Chondrocyte (in vitro differentiated cells): Measurements from ENCODE around the gene HOXB2. TPM values are rescaled to one million over a fixed set of nuclear protein-coding genes. Genes with fewer than 3 reads are reported as not detected.

Experiments
- DNase-seq: peaks from one replicate; pipeline ENCODE4 v3.0.0; 2021; ENCODE audit warnings: mixed read lengths, low spot score
- H3K27ac Mint-ChIP-seq: one replicate; pipeline ENCODE4 v1.8.0; 2021; ENCODE audit warnings: mild to moderate bottlenecking, moderate library complexity, mixed read lengths; ENCODE audit not compliant: unreplicated experiment
- H3K27me3 Mint-ChIP-seq: 2 replicates; pipeline ENCODE4 v1.8.0; 2021; ENCODE audit warnings: low read depth, mixed read lengths
- H3K36me3 Mint-ChIP-seq: 2 replicates; pipeline ENCODE4 v1.8.0; 2021; ENCODE audit warnings: low read depth, mixed read lengths
- H3K4me1 Mint-ChIP-seq: 2 replicates; pipeline ENCODE4 v1.8.0; 2021; ENCODE audit warnings: low read depth, mild to moderate bottlenecking, mixed read lengths
- H3K4me3 Mint-ChIP-seq: one replicate; pipeline ENCODE4 v1.8.0; 2021; ENCODE audit warnings: mild to moderate bottlenecking, moderate library complexity, mixed read lengths; ENCODE audit not compliant: unreplicated experiment
- H3K9me3 Mint-ChIP-seq: 2 replicates; pipeline ENCODE4 v1.8.0; 2021; ENCODE audit warnings: low read depth, mixed read lengths
- total RNA-seq: library from RNA; stranded (reverse); gene quantifications from 3 replicates; pipeline ENCODE4 v1.2.1, GENCODE V29; 2021
- TF ChIP-seq, protein P1 (sequence below): fragments of 200-600 bp; sonication (generic); IDR thresholded peaks from 2 replicates; pipeline ENCODE4 v1.5.0; 2021; ENCODE audit warnings: antibody characterized with exemption, mild to moderate bottlenecking, moderate library complexity

HOXB2 gene
- total RNA-seq, 1 donor from 2014 or later: 0.72 TPM

DNA sequence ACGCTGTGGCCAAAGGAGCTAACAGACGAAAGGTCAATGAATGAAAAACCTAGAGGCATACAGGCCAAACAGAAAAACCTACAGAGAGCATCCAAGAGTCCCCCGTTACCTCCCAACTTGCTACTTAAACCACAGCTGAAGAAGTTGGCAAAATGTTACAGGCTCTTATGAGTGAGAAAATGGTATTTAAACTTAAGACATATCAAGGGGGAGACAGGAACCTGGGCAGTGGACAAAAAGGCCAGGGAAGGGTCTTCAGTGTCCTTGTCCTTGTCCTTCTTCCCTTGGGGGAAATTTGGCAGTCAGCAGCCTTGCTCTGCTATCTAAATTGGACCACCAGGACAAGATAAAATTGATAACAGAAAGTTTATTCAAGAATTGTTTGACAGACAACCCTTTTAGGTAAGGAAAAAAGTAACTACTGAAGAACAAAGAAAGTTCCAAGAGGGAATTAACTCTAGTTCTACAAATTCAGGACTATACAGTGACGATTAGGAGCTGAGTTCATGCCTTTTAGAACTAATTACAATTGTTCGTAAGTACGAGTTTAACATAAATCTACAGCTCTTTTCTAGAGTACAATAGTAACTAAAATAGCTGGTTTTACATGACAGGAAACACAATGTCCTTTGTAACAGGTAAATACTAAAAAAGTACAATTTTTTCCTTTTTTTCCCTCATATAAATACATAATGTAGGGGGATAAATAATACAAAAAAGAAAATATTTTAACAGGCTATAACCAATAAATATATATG is 3.8 kb upstream of the HOXB2 start:
- H3K4me3 Mint-ChIP-seq: no peak overlapping the region
- no peak for DNase-seq
- no peaks in the 10 kb centered on the region for H3K9me3 Mint-ChIP-seq
- H3K36me3 Mint-ChIP-seq: peaks cover 2% of the 10 kb centered on the region
- TF ChIP-seq, protein P1, sequence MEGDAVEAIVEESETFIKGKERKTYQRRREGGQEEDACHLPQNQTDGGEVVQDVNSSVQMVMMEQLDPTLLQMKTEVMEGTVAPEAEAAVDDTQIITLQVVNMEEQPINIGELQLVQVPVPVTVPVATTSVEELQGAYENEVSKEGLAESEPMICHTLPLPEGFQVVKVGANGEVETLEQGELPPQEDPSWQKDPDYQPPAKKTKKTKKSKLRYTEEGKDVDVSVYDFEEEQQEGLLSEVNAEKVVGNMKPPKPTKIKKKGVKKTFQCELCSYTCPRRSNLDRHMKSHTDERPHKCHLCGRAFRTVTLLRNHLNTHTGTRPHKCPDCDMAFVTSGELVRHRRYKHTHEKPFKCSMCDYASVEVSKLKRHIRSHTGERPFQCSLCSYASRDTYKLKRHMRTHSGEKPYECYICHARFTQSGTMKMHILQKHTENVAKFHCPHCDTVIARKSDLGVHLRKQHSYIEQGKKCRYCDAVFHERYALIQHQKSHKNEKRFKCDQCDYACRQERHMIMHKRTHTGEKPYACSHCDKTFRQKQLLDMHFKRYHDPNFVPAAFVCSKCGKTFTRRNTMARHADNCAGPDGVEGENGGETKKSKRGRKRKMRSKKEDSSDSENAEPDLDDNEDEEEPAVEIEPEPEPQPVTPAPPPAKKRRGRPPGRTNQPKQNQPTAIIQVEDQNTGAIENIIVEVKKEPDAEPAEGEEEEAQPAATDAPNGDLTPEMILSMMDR: no peak
- peaks cover 3% of the 10 kb centered on the region for H3K4me1 Mint-ChIP-seq
- H3K27me3 Mint-ChIP-seq: peaks cover 77% of the 10 kb centered on the region
- H3K27ac Mint-ChIP-seq: no peak overlapping the region

DNA sequence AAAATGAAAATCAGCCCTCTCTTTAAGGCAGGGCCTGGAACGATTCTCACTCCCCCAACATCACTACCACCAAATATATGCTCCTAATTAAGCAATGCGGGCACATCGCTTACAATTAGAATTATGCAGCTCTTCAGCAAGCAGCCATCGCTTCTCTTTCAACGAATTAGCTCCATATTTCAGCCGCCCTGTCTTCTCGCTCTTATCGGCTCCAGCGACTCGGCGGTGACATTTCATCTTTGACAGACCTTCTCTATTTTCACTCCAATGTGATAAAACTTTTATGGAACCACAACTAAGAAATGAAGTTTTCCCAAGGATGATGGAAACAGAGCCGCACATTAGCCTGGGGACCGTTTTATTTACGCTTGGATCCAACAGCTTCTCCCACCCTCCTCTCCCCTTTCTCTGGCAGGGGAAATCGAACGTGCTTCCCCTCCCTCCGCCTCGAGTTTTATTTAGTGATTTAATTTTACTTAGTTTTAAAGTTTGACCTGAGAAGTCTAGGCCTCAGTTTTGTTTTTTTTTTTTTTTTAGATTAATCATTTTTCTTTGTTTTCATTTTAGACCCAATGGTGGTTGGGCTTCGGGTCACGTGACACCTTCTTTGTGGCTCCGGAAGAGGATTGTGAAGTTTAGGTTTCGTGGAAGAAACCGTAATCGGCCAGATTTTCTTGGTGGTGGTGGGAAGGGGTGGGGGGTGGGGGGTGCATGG is 3.1 kb upstream of the HOXB2 start:
- Mint-ChIP-seq H3K27ac (no peak overlapping the region), H3K4me3 (no peak overlapping the region), H3K4me1 (peaks cover 3% of the 10 kb centered on the region), H3K9me3 (no peaks in the 10 kb centered on the region), H3K27me3 (peaks cover 73% of the 10 kb centered on the region), H3K36me3 (peaks cover 2% of the 10 kb centered on the region)
- TF ChIP-seq, protein P1: no peak
- DNase-seq: no peak

DNA sequence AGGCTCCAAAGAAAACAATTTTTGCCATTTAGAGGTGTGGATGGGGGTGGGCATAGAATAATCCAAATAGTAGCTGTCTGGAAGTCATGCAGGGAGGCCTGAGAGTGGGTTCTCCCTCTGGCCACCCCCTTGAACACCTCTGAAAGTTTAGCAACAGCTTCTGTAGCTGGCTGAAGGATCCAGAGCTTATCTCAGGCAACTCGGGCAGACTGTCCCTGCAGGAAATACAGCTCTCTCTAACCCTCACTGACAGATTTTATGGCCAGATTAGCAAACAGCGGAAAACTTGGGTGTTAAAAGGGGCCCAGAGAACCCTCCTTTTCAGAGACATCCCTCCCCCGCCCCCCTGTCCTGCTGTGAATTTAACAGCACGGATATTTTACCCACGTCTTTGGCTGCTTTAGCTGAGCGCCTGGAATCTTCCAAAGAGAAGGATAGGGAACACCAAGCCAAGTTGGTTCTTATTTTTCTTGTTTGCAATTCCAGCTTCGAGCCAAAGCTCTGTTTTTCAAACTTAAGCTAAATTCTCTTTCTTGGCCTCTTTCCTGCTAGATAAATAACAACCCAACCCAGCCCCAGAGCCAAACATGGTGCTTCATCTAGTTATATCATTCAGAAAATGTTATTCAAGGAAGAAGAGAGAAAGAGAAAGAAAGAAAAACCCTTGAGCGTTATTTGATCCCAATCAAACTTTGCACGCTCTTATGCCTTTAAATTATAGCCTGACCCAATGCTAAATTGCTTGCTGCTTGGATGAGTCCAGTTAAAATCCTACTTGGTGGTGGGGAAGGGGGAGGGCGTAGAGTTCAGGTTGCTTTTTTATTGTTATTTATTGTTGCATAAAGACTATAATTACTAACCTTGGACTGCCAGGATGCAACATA is 2.3 kb upstream of the HOXB2 start:
- Mint-ChIP-seq H3K4me1 (peaks cover 6% of the 10 kb centered on the region), H3K36me3 (peaks cover 4% of the 10 kb centered on the region), H3K9me3 (no peaks in the 10 kb centered on the region), H3K27me3 (peaks cover 75% of the 10 kb centered on the region), H3K27ac (no peak overlapping the region), H3K4me3 (no peak overlapping the region)
- TF ChIP-seq, protein P1: no peak
- DNase-seq: no peak

DNA sequence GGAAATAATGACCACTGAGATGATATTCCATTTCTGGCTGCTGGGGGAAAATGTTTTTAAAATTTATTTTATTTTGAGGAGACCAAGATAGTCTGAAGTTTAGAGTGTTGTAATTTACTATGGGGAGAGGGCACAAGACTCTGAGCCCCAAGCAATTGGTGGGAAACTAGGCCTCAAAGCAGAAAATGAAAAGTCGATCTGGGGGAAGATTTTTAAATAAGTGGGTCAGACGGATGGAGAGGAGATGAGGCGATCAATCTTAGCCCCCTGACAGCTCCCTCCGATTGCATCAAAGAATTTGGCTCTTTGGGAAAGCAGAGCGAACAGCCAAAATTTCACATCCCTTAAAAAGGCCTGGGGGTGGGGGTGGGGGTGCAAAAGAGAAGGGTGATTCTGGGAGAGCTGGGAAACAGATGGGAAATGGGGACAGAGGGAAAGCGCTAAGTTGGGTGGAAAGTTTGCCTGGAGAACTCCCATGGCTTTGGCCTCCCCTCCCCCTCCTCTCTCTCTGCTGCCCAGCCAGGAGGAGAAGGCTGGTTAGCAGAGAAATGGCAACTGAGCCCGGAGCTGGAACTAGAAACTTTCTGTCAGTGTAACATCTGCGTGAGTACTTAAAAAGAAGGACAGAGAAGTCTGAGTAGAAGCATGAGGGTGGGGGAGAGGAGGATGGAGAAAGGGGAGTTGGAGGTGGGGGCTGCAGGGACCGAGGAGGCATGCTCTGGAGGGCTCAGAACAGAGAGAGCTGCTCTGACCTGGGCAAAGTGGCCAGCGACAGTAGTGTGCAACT is 1.4 kb upstream of the HOXB2 start:
- DNase-seq: no peak
- Mint-ChIP-seq H3K4me3 (no peak overlapping the region), H3K27me3 (peaks cover 74% of the 10 kb centered on the region), H3K27ac (no peak overlapping the region), H3K4me1 (peaks cover 8% of the 10 kb centered on the region), H3K9me3 (no peaks in the 10 kb centered on the region), H3K36me3 (peaks cover 4% of the 10 kb centered on the region)
- TF ChIP-seq, protein P1: no peak
